HG02981 (cell line): Measurements from ENCODE around the gene CHTF18.
"Not testable (repeated sequence)": the region's sequence is repeated elsewhere in the genome, so short reads cannot be mapped to it uniquely, and the experiment has no call there.

Experiments
- ATAC-seq: cut with Tn5 transposase; IDR thresholded peaks from one replicate; pipeline ENCODE4 v1.9.1; 2021; ENCODE audit warnings: mild to moderate bottlenecking, moderate library complexity; ENCODE audit not compliant: unreplicated experiment

The CHTF18 gene

GRCh38 chr16:774086-775001, 14.1 kb upstream of the CHTF18 start:
- ATAC-seq: no peak

- no peak for ATAC-seq
These were observed 13.1 kb upstream of the CHTF18 start for GRCh38 chr16:775236-775796.

- not testable (repeated sequence) for ATAC-seq
These were observed 12.1 kb upstream of the CHTF18 start for GRCh38 chr16:776298-776697.

GRCh38 chr16:776824-777223, 11.6 kb upstream of the CHTF18 start:
- no peak for ATAC-seq

- no peak for ATAC-seq
These were observed 10.6 kb upstream of the CHTF18 start for GRCh38 chr16:777826-778225.

- no peak for ATAC-seq
These were observed 10.0 kb upstream of the CHTF18 start for GRCh38 chr16:778447-778846.

GRCh38 chr16:778909-779527, 9.4 kb upstream of the CHTF18 start:
- no peak for ATAC-seq

GRCh38 chr16:779561-779960, 8.9 kb upstream of the CHTF18 start:
- ATAC-seq: no peak

GRCh38 chr16:780296-780695, 8.1 kb upstream of the CHTF18 start:
- ATAC-seq: no peak

- ATAC-seq: no peak
These were observed 6.9 kb upstream of the CHTF18 start for GRCh38 chr16:781346-782010.

GRCh38 chr16:782258-782657, 6.2 kb upstream of the CHTF18 start:
- ATAC-seq: no peak

- no peak for ATAC-seq
These were observed 5.5 kb upstream of the CHTF18 start for GRCh38 chr16:782766-783403.

- no peak for ATAC-seq
These were observed 4.8 kb upstream of the CHTF18 start for GRCh38 chr16:783404-784161.

- ATAC-seq: no peak
These were observed 4.0 kb upstream of the CHTF18 start for GRCh38 chr16:784431-784830.

- ATAC-seq: no peak
These were observed 2.6 kb upstream of the CHTF18 start for GRCh38 chr16:785563-786535.

GRCh38 chr16:787321-787966, 976 bp upstream of the CHTF18 start:
- no peak for ATAC-seq

GRCh38 chr16:787978-788398, 432 bp upstream of the CHTF18 start, which contains the start of gene RPUSD1:
TSS of gene RPUSD1 (minus strand) at chr16:788381. CDS start at chr16:787737, 644 bp downstream.
- ATAC-seq: no peak

- ATAC-seq: no peak
These were observed 901 bp downstream of the CHTF18 start for GRCh38 chr16:789191-789850.
